K562 (cell line): ENCODE data around the gene RPL14. TPM values are rescaled to one million over a fixed set of nuclear protein-coding genes. Genes with fewer than 3 reads are reported as not detected.
A peak's percentile ranks its signal among the peaks of the same experiment; 100 is the strongest.

Source experiments
- BRD9 ChIP-seq: fragments of 450-650 bp; IDR thresholded peaks from 2 replicates; pipeline ENCODE4 v1.6.1; 2018; ENCODE audit warnings: low read depth; ENCODE audit not compliant: partially characterized antibody
- CHAMP1 ChIP-seq: fragments of 450-650 bp; IDR thresholded peaks from 2 replicates; pipeline ENCODE4 v1.6.1; 2016; ENCODE audit warnings: mild to moderate bottlenecking
- ETV5 ChIP-seq: sonication (generic); formaldehyde crosslinking; IDR thresholded peaks from 2 replicates; pipeline ENCODE4 v1.4.0; 2020; ENCODE audit warnings: low read depth, mild to moderate bottlenecking, missing genetic modification reagents
- FOXM1 ChIP-seq, 2 experiments: fragments of 450-650 bp in 1 of 2; sonication (generic) in 1 of 2; formaldehyde crosslinking in 1 of 2; IDR thresholded peaks; 2 replicates each; pipeline versions ENCODE4 v1.6.1 to v1.9.0; 2017 to 2022; ENCODE audit warnings: low read depth in 2 of 2, mild to moderate bottlenecking in 2 of 2, missing genetic modification reagents in 1 of 2, moderate library complexity in 1 of 2
- GTF2A2 ChIP-seq: IDR thresholded peaks from 2 replicates; pipeline ENCODE4 v1.6.1; 2016; ENCODE audit warnings: mild to moderate bottlenecking, missing genetic modification characterization, missing compliant biosample characterization
- OTX1 ChIP-seq: fragments of 450-650 bp; formaldehyde crosslinking; IDR thresholded peaks from 2 replicates; pipeline ENCODE4 v1.4.0; 2022; ENCODE audit warnings: mild to moderate bottlenecking
- POLR2AphosphoS5 ChIP-seq: IDR thresholded peaks from 2 replicates; pipeline ENCODE4 v1.6.1; 2011; ENCODE audit warnings: mild to moderate bottlenecking, low read depth, low read length, moderate library complexity; ENCODE audit not compliant: control insufficient read depth, insufficient read depth
- RFX5 ChIP-seq: IDR thresholded peaks from 2 replicates; pipeline ENCODE4 v1.6.1; 2011; ENCODE audit warnings: low read depth, mild to moderate bottlenecking, improper control_type of control experiment, low read length
- SREBF2 ChIP-seq: sonication (generic); formaldehyde crosslinking; IDR thresholded peaks from 2 replicates; pipeline ENCODE4 v1.4.0; 2020; ENCODE audit warnings: mild to moderate bottlenecking, missing genetic modification reagents
- TAF1 ChIP-seq: IDR thresholded peaks from 2 replicates; pipeline ENCODE4 v1.6.1; 2011; ENCODE audit warnings: mild to moderate bottlenecking, low read length, moderate library complexity; ENCODE audit not compliant: insufficient read depth, control insufficient read depth, severe bottlenecking; ENCODE audit errors: extremely low read depth
- TFAP4 ChIP-seq: sonication (generic); formaldehyde crosslinking; IDR thresholded peaks from 2 replicates; pipeline ENCODE4 v1.8.0; 2022; ENCODE audit warnings: missing genetic modification reagents, mild to moderate bottlenecking, moderate library complexity, borderline replicate concordance
- THAP7 ChIP-seq: fragments of 250-450 bp; sonication (Bioruptor Pico); IDR thresholded peaks from 2 replicates; pipeline ENCODE4 v1.5.0; 2021
- ZBTB11 ChIP-seq, 3 experiments: fragments of 200-800 bp in 1 of 3; fragments of 250-450 bp in 1 of 3; fragments of 450-650 bp in 1 of 3; sonication (Bioruptor Pico) in 1 of 3; sonication (Bioruptor generic) in 1 of 3; formaldehyde crosslinking in 1 of 3; IDR thresholded peaks; 2 replicates each; pipeline versions ENCODE4 v1.6.1 to v1.8.0; 2016 to 2022; ENCODE audit warnings: mild to moderate bottlenecking in 2 of 3, missing genetic modification characterization in 2 of 3, missing compliant biosample characterization in 1 of 3, moderate library complexity in 1 of 3
- ZBTB8A ChIP-seq: fragments of 450-650 bp; IDR thresholded peaks from 2 replicates; pipeline ENCODE4 v1.6.1; 2018; ENCODE audit warnings: mild to moderate bottlenecking, moderate library complexity; ENCODE audit not compliant: partially characterized antibody
- ZNF431 ChIP-seq: sonication (generic); formaldehyde crosslinking; IDR thresholded peaks from 2 replicates; pipeline ENCODE4 v1.8.0; 2022; ENCODE audit warnings: mild to moderate bottlenecking, missing genetic modification reagents
- ZNF780A ChIP-seq: fragments of 250-450 bp; sonication (Bioruptor Pico); IDR thresholded peaks from 2 replicates; pipeline ENCODE4 v1.5.0; 2021; ENCODE audit warnings: mild to moderate bottlenecking
- polyA plus RNA-seq, 8 experiments: library from polyadenylated mRNA; depleted of rRNA in 4 of 8; stranded (reverse) in 5 of 8; unstranded in 3 of 8; fragments of >200 nt; fragmentation: Nextera tagmentation in 2 of 8; fragmentation: Illumina TruSeq in 1 of 8; extraction: Ambion mirVana in 2 of 8; extraction: Trizol in 1 of 8; gene quantifications; 2 replicates each; pipeline versions ENCODE4 v1.2.1 to v1.2.3, GENCODE V29; 2011 to 2014; ENCODE audit warnings: inconsistent platforms in 1 of 8, missing spikeins in 1 of 8
- total RNA-seq, 7 experiments: library from RNA; depleted of rRNA in 6 of 7; stranded (reverse); fragments of >200 nt in 6 of 7; fragmentation: Illumina TruSeq in 2 of 7; extraction: Trizol in 2 of 7; gene quantifications; 2 replicates each; pipeline versions ENCODE4 v1.2.1 to v1.2.3, GENCODE V29; 2011 to 2021; ENCODE audit warnings: low replicate concordance in 1 of 7

RPL14 gene
- total and polyA plus RNA-seq, 9 of the 15 experiments (the other 6 are each of a cell fraction or from before 2014, with no cell fraction given): 851 to 4,649 (median 2,133) TPM

GRCh38 chr3:40505599-40506462, 48.7 kb downstream of the RPL14 start, which contains the start of gene ZNF620 (continued):
- peak in 1 of 3 experiments; percentile 66; a peak in 1 of 6 replicates for TF ChIP-seq ZBTB11 (CRISPR knock-in tag; IDR thresholded peaks at IDR 0.05)
- peak; percentile 59; the same call in 1 of the 2 replicates for TF ChIP-seq ZNF431 (CRISPR knock-in tag)
- no peak for TF ChIP-seq RFX5
- no peak for TF ChIP-seq GTF2A2 (tag)
- TF ChIP-seq POLR2AphosphoS5: no peak
- peak; percentile 65; the same call in 1 of the 2 replicates for TF ChIP-seq ETV5 (CRISPR knock-in tag)
- no peak for TF ChIP-seq FOXM1 (IDR thresholded peaks at IDR 0.05; ENCODE audit: low read depth)
- no peak for TF ChIP-seq FOXM1 (CRISPR knock-in tag; IDR thresholded peaks at IDR 0.05; ENCODE audit: low read depth)
- TF ChIP-seq CHAMP1: 0 out of 2 replicates have a peak, but pooled peaks have one; percentile 44
- TF ChIP-seq BRD9: no peak
- peak; percentile 40 for TF ChIP-seq TAF1
- no peak for TF ChIP-seq ZBTB8A
- TF ChIP-seq SREBF2 (CRISPR knock-in tag): peak; percentile 96; the same call in 1 of the 2 replicates
- TF ChIP-seq OTX1 (CRISPR knock-in tag): no peak
- TF ChIP-seq ZNF780A (CRISPR knock-in tag): no peak
- peak; percentile 75 for TF ChIP-seq TFAP4 (CRISPR knock-in tag)
- TF ChIP-seq THAP7 (CRISPR knock-in tag): no peak
